Hepatocyte (in vitro differentiated cells): ENCODE data around the gene ZNF814.
"Not testable (repeated sequence)": the region's sequence is repeated elsewhere in the genome, so short reads cannot be mapped to it uniquely, and the experiment has no call there.

Experiments used
- CTCF ChIP-seq: fragments of 200-600 bp; sonication (generic); IDR thresholded peaks from 2 replicates; pipeline ENCODE4 v1.5.1; 2016; ENCODE audit warnings: antibody characterized with exemption, mild to moderate bottlenecking; ENCODE audit not compliant: poor library complexity
- EZH2 ChIP-seq: fragments of 200-600 bp; sonication (generic); IDR thresholded peaks from 2 replicates; pipeline ENCODE4 v1.6.1; 2016; ENCODE audit warnings: antibody characterized with exemption, mild to moderate bottlenecking, borderline replicate concordance
- EZH2phosphoT487 ChIP-seq: fragments of 200-600 bp; sonication (generic); IDR thresholded peaks from one replicate; pipeline ENCODE4 v1.6.1; 2018; ENCODE audit warnings: antibody characterized with exemption, mild to moderate bottlenecking, low read depth, moderate library complexity; ENCODE audit not compliant: unreplicated experiment, severe bottlenecking

GRCh38 chr19:57890706-57891105 lies 1.9 kb upstream of the ZNF814 start:
- TF ChIP-seq CTCF, EZH2, EZH2phosphoT487: not testable (repeated sequence)
